Keratinocyte (primary cell): ENCODE measurements around the gene EPHB3.

ENCODE experiments used
- EZH2 ChIP-seq: IDR thresholded peaks from one replicate; pipeline ENCODE4 v1.6.1; 2012; ENCODE audit warnings: inconsistent platforms, mild to moderate bottlenecking, low read length, moderate library complexity
- TF ChIP-seq, protein P1 (sequence below), 3 experiments: IDR thresholded peaks in 1 of 3; conservative IDR thresholded peaks in 1 of 3; optimal IDR thresholded peaks in 1 of 3; 2 replicates in 2 of 3; 3 replicates in 1 of 3; pipeline versions ENCODE3 to v1.5.1; 2011; ENCODE audit warnings: low read length in 3 of 3, mild to moderate bottlenecking in 3 of 3, moderate library complexity in 2 of 3, control low read depth in 1 of 3, inconsistent platforms in 1 of 3; ENCODE audit not compliant: insufficient read depth in 2 of 3; ENCODE audit errors: extremely low read depth in 1 of 3

DNA sequence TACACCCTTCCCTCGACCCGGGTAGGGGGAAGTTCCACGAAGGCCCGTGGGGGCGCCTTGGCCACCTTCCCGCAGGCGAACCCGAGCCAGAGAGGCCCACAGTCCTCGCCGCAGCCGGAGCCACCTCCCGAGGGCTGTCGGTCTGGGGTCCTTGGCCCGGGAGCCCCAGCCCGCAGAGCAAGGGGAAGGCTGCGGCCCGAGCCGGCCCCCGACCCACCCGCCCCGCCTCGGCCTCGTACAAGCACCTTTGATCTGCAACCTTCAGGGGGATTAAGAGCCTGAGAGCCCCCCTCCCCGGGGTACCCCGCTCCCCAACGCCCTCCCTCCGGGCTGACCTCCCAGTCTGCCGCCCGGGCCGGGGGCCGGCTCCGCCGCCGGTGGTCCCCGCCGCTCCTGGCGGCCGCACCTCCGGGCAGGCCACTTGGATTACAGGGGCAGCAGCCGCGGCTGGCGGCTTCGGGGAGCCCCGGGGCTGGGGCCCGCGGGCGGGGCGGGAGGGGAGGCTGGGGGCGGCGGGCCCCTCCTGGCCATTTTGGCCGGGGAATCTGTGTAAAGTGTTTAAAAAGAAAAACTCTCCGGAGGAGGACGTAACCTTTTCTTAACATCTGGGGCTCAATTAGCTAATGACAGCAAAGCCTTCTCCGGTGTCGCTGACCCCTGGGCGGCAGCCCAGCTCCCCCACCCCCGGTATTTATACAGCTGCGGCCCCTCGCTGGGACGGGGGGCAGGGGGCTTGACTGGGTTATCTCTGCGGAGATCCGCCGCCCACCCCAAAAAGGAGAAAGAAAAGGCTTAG lies 40.2 kb downstream of the EPHB3 start:
- TF ChIP-seq, protein P1, sequence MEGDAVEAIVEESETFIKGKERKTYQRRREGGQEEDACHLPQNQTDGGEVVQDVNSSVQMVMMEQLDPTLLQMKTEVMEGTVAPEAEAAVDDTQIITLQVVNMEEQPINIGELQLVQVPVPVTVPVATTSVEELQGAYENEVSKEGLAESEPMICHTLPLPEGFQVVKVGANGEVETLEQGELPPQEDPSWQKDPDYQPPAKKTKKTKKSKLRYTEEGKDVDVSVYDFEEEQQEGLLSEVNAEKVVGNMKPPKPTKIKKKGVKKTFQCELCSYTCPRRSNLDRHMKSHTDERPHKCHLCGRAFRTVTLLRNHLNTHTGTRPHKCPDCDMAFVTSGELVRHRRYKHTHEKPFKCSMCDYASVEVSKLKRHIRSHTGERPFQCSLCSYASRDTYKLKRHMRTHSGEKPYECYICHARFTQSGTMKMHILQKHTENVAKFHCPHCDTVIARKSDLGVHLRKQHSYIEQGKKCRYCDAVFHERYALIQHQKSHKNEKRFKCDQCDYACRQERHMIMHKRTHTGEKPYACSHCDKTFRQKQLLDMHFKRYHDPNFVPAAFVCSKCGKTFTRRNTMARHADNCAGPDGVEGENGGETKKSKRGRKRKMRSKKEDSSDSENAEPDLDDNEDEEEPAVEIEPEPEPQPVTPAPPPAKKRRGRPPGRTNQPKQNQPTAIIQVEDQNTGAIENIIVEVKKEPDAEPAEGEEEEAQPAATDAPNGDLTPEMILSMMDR (optimal IDR thresholded peaks at IDR 0.05 in 1 of 3, IDR thresholded peaks at IDR 0.05 in 1 of 3, conservative IDR thresholded peaks at IDR 0.05 in 1 of 3; ENCODE audit: extremely low read depth in 1 of 3, insufficient read depth in 2 of 3, low read length in 3 of 3), result no peak
- no peak for TF ChIP-seq EZH2
